Right lobe of liver (tissue), 6 donors: ENCODE data around the gene MAST3. TPM values are rescaled to one million over a fixed set of nuclear protein-coding genes. Genes with fewer than 3 reads are reported as not detected.

Experiments
- ATAC-seq, 4 donors: fragments of 200-7000 bp; cut with Tn5 transposase; one replicate each; pipeline ENCODE4 v1.9.1; 2020; ENCODE audit warnings: mild to moderate bottlenecking in 4 of 4, moderate library complexity in 4 of 4
- DNase-seq, 3 donors: peaks; one replicate each; pipeline ENCODE4 v3.0.0-alpha.2; 2020
- H3K27ac ChIP-seq, 3 donors: fragments of 200-600 bp; one replicate each; pipeline ENCODE4 v1.8.0; 2022
- H3K27me3 ChIP-seq, 2 donors: fragments of 200-600 bp; one replicate each; pipeline ENCODE4 v1.8.0; 2022
- H3K36me3 ChIP-seq, 4 donors: fragments of 200-600 bp; sonication (generic) in 1 of 4; one replicate each; pipeline versions ENCODE4 v1.5.1 to v1.8.0; 2017 to 2022; ENCODE audit warnings: control low read depth in 1 of 4
- H3K4me1 ChIP-seq, 4 donors: fragments of 200-600 bp; sonication (generic) in 1 of 4; one replicate each; pipeline versions ENCODE4 v1.5.1 to v1.8.0; 2017 to 2022; ENCODE audit warnings: control low read depth in 1 of 4
- H3K4me3 ChIP-seq, 3 donors: fragments of 200-600 bp; one replicate each; pipeline ENCODE4 v1.8.0; 2022
- H3K9me3 ChIP-seq, 4 donors: fragments of 200-600 bp; sonication (generic) in 1 of 4; one replicate each; pipeline versions ENCODE4 v1.5.1 to v1.8.0; 2017 to 2022; ENCODE audit warnings: control low read depth in 1 of 4
- POLR2A ChIP-seq: fragments of 450-650 bp; IDR thresholded peaks from one replicate; pipeline ENCODE4 v1.6.1; 2017; ENCODE audit warnings: antibody characterized with exemption, mild to moderate bottlenecking
- WGBS: methylation state at CpG from one replicate; pipeline ENCODE4 v1.1.6; 2018; ENCODE audit warnings: low coverage, low lambda C conversion rate; ENCODE audit not compliant: insufficient coverage; ENCODE audit errors: missing lambda C conversion rate; 5-methylcytosine and 5-hydroxymethylcytosine counted together
- intact Hi-C, 2 donors: fragments of 100-400 bp; cut with DNase I; formaldehyde crosslinking; loops; one replicate each; pipeline versions ENCODE4 v1.11.2 to v1.14.1; 2022
- total RNA-seq, 6 experiments: library from RNA; depleted of rRNA in 2 of 6; stranded (reverse); fragments of >200 nt in 2 of 6; fragmentation: NEBNext Ultra II Directional in 3 of 6; extraction: Animal tissue kit (Norgen Biotek cat#: 25700) in 3 of 6; gene quantifications; one replicate each; pipeline versions ENCODE4 v1.1.0 to v1.2.4, GENCODE V29; 2016 to 2023
- TF ChIP-seq, protein P1 (sequence below), 4 donors: fragments of 200-600 bp in 3 of 4; fragments of 450-650 bp in 1 of 4; IDR thresholded peaks; one replicate each; pipeline versions ENCODE4 v1.5.1 to v1.8.0; 2016 to 2022; ENCODE audit warnings: antibody characterized with exemption in 4 of 4, mild to moderate bottlenecking in 2 of 4
- donor health status: DM: no; HTN: yes; CAD: no.
- donor health status: DM: no; HTN: no; CAD: no.
- donor health status: DM: no; HTN: no; CAD: no.
- donor health status: DM: no; HTN: yes; CAD: no.
- donor health status: DM: no; HTN: yes; CAD: no.

Gene MAST3
- total RNA-seq, 6 experiments from 2014 or later, result 8.0 to 17.9 (median 10.0) TPM

- DNase-seq, result no peak
Measured at GRCh38 chr19:18141031-18141430, 43.5 kb downstream of the MAST3 start.

GRCh38 chr19:18143902-18144301, 46.3 kb downstream of the MAST3 start:
- TF ChIP-seq POLR2A, result no peak
- TF ChIP-seq, protein P1, sequence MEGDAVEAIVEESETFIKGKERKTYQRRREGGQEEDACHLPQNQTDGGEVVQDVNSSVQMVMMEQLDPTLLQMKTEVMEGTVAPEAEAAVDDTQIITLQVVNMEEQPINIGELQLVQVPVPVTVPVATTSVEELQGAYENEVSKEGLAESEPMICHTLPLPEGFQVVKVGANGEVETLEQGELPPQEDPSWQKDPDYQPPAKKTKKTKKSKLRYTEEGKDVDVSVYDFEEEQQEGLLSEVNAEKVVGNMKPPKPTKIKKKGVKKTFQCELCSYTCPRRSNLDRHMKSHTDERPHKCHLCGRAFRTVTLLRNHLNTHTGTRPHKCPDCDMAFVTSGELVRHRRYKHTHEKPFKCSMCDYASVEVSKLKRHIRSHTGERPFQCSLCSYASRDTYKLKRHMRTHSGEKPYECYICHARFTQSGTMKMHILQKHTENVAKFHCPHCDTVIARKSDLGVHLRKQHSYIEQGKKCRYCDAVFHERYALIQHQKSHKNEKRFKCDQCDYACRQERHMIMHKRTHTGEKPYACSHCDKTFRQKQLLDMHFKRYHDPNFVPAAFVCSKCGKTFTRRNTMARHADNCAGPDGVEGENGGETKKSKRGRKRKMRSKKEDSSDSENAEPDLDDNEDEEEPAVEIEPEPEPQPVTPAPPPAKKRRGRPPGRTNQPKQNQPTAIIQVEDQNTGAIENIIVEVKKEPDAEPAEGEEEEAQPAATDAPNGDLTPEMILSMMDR (IDR thresholded peaks at IDR 0.05), result no peak
- no CpG with 5 or more reads among the region's 3 CpGs for WGBS
- no peaks in the 10 kb centered on the region for H3K27me3 ChIP-seq
- no peaks in the 10 kb centered on the region for H3K9me3 ChIP-seq
- no peak overlapping the region for H3K4me3 ChIP-seq
- ATAC-seq, result no peak
- intact Hi-C loops, result no loop called here
- H3K4me1 ChIP-seq, result peaks cover 0 to 2% (median 0%) of the 10 kb centered on the region in 4 donors
- no peak overlapping the region for H3K27ac ChIP-seq
- peaks cover 0 to 72% (median 25%) of the 10 kb centered on the region in 4 donors for H3K36me3 ChIP-seq
- DNase-seq, result no peak

More at GRCh38 chr19:18141031-18141430, 43.5 kb downstream of the MAST3 start:
- H3K4me1 ChIP-seq, result peaks cover 0 to 11% (median 3%) of the 10 kb centered on the region in 4 donors
- no peak overlapping the region for H3K4me3 ChIP-seq
- no peaks in the 10 kb centered on the region for H3K9me3 ChIP-seq
- TF ChIP-seq POLR2A, result no peak
- TF ChIP-seq, protein P1 (IDR thresholded peaks at IDR 0.05), result no peak
- no peak overlapping the region for H3K27ac ChIP-seq
- no peaks in the 10 kb centered on the region for H3K27me3 ChIP-seq
- intact Hi-C loops, result no loop called here
- WGBS, result 96% methylated on average over 5 of the region's 6 CpGs
- no peak for ATAC-seq
- H3K36me3 ChIP-seq, result peaks cover 0 to 61% (median 21%) of the 10 kb centered on the region in 4 donors

DNA sequence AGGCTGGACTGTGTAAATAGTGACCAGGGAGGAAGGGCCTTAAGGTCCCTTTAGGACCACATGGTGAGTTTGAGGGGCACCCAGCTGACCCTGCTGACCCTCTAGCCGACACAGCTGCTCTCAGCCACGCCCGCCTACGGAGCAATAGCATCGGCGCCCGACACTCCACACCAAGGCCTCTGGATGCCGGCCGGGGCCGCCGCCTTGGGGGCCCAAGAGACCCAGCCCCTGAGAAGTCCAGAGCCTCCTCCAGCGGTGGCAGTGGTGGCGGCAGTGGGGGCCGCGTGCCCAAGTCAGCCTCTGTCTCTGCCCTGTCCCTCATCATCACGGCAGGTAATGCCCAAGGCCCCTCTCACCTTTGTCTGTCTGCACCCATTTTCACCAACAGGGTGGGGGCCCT, 46.8 kb downstream of the MAST3 start:
- no peaks in the 10 kb centered on the region for H3K9me3 ChIP-seq
- intact Hi-C loops, result no loop called here
- ATAC-seq, result no peak
- no peak overlapping the region for H3K27ac ChIP-seq
- no peak for DNase-seq
- no peaks in the 10 kb centered on the region for H3K27me3 ChIP-seq
- peaks cover 0 to 67% (median 25%) of the 10 kb centered on the region in 4 donors for H3K36me3 ChIP-seq
- H3K4me3 ChIP-seq, result no peak overlapping the region
- 83% methylated on average over 1 of the region's 16 CpGs for WGBS
- no peak for TF ChIP-seq POLR2A
- TF ChIP-seq, protein P1 (IDR thresholded peaks at IDR 0.05), result no peak
- no peaks in the 10 kb centered on the region for H3K4me1 ChIP-seq

- ATAC-seq (no peak), DNase-seq (no peak)
- Histone ChIP-seq H3K4me3 (no peak overlapping the region), H3K27me3 (no peaks in the 10 kb centered on the region), H3K36me3 (peaks cover 0 to 66% (median 25%) of the 10 kb centered on the region in 4 donors), H3K4me1 (peaks cover 0 to under 1% (median 0%) of the 10 kb centered on the region in 4 donors), H3K27ac (no peak overlapping the region), H3K9me3 (no peaks in the 10 kb centered on the region)
- 97% methylated on average over 15 of the region's 28 CpGs for WGBS
- TF ChIP-seq, protein P1 (IDR thresholded peaks at IDR 0.05), result no peak
- intact Hi-C loops, result no loop called here
Measured at GRCh38 chr19:18144906-18145305, 47.3 kb downstream of the MAST3 start.
